Mucosa of stomach (tissue), 1 donor: ENCODE results near the gene TLCD1.
"Not testable (repeated sequence)": the region's sequence is repeated elsewhere in the genome, so short reads cannot be mapped to it uniquely, and the experiment has no call there.

Source experiments
- H3K27me3 ChIP-seq: one replicate; pipeline ENCODE4 v1.7.0; 2013; ENCODE audit warnings: mild to moderate bottlenecking, low read length; ENCODE audit not compliant: control insufficient read depth, insufficient read depth
- H3K36me3 ChIP-seq: one replicate; pipeline ENCODE4 v1.7.0; 2013; ENCODE audit warnings: low read length; ENCODE audit not compliant: control insufficient read depth, insufficient read depth
- H3K4me1 ChIP-seq: one replicate; pipeline ENCODE4 v1.7.0; 2013; ENCODE audit warnings: mild to moderate bottlenecking, low read length; ENCODE audit not compliant: control insufficient read depth, insufficient read depth
- H3K4me3 ChIP-seq: one replicate; pipeline ENCODE4 v1.7.0; 2013; ENCODE audit warnings: low read length
- H3K9ac ChIP-seq: one replicate; pipeline ENCODE4 v1.7.0; 2013; ENCODE audit warnings: mild to moderate bottlenecking, low read length, moderate library complexity
- H3K9me3 ChIP-seq: one replicate; pipeline ENCODE4 v1.7.0; 2013; ENCODE audit warnings: mild to moderate bottlenecking, low read length, moderate library complexity; ENCODE audit not compliant: control insufficient read depth
- donor health status: Pancreatic carcinoma.

Gene TLCD1

GRCh38 chr17:28734712-28735241 lies 8.7 kb upstream of the TLCD1 start:
- H3K4me1 ChIP-seq, result peaks cover 23% of the 10 kb centered on the region
- no peaks in the 10 kb centered on the region for H3K27me3 ChIP-seq
- no peaks in the 10 kb centered on the region for H3K9me3 ChIP-seq
- no peak overlapping the region for H3K4me3 ChIP-seq
- no peak overlapping the region for H3K9ac ChIP-seq
- H3K36me3 ChIP-seq, result no peaks in the 10 kb centered on the region

DNA sequence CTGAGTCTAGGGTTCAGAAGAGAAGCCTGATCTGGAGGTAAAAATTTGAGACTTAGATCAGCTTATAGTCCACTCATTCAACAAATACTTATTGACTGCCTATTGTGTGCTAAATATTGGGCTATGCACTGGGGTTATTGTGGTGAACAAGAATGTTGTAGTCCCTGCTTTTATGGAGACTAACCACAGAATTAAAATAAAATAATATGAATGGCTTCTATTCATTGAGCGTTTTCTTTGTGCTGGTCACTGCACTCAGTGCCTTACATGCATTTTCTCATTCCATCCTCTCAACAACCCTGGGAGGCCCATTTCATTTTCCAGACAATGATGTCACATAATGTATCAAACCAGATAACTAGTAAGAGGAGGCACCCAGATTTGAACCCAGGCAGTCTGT lies 7.3 kb upstream of the TLCD1 start:
- Histone ChIP-seq H3K9ac (no peak overlapping the region), H3K36me3 (no peaks in the 10 kb centered on the region), H3K4me3 (no peak overlapping the region), H3K4me1 (peaks cover 30% of the 10 kb centered on the region), H3K27me3 (no peaks in the 10 kb centered on the region), H3K9me3 (no peaks in the 10 kb centered on the region)

DNA sequence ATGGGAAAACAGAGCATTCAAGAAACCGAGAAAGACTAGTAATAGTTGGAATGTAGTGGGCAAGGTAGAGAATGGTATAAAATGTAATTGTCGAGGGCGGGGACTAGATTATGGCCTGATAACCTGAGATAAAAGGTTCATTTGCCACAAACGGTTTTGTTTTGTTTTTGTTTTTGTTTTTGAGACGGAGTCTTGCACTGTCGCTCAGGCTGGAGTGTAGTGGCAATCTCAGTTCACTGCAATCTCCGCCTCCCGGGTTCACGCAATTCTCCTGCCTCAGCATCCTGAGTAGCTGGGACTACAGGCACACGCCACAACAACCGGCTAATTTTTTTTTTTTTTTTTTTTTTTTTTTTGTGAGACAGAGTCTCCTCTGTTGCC lies 3.9 kb upstream of the TLCD1 start:
- H3K36me3 ChIP-seq, result no peaks in the 10 kb centered on the region
- H3K9ac ChIP-seq, result no peak overlapping the region
- no peaks in the 10 kb centered on the region for H3K27me3 ChIP-seq
- H3K9me3 ChIP-seq, result no peaks in the 10 kb centered on the region
- no peak overlapping the region for H3K4me3 ChIP-seq
- H3K4me1 ChIP-seq, result peaks cover 36% of the 10 kb centered on the region

DNA sequence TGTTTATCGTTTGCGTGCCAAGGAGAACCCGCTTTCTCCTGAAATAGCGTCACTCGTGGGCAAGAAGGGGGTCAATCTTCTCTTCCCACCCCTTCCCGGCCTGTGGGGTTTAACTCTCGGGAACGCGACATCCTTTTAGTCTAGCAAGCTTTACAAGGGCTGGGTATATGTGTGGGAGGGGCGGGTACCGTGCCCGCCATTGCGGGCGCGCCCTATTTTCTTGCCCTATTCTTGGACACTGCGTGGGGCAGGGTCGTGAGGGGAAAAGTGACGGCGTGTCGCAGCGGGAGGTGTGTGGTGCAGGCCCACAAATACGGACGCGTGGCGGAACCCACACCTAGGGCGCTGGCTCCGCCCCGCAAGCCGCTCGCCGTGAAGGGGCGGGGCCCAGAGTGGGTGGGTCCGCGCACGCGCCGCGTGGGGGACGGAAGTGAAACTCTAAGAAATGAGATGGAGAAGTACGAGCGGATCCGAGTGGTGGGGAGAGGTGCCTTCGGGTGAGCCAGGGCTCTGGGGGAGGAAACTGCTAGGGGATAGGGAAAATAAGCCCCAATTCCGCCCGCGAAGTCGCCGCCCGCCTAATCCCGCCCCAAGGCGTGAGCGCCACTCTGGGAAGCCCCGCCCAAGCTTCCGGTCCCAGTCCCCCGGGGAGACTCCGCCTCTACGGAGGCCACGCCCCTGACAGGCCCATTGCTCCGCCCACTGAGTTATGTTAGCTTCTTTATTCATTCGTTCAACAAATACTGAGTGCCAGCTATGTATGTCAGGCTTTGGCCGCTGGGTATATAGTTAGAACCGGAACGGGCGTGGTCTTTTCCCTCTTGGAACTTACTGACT lies 2.5 kb upstream of the TLCD1 start, which contains the start of gene NEK8:
Gene NEK8, plus strand, starts transcription at position 425 of the 837 bp plus-strand sequence. Its CDS starts 26 bp downstream, at position 451.
- H3K4me1 ChIP-seq, result peaks cover 43% of the 10 kb centered on the region

GRCh38 chr17:28726627-28727491 lies 826 bp upstream of the TLCD1 start:
- Histone ChIP-seq H3K4me1 (peaks cover 56% of the 10 kb centered on the region), H3K9ac (peak overlapping the region; percentile 96), H3K36me3 (peaks cover 11% of the 10 kb centered on the region), H3K9me3 (no peaks in the 10 kb centered on the region), H3K4me3 (peak overlapping the region; percentile 51), H3K27me3 (no peaks in the 10 kb centered on the region)

More for the DNA sequence above, 2.5 kb upstream of the TLCD1 start, which contains the start of gene NEK8:
- Histone ChIP-seq H3K9ac (peak within 1 kb of the TSS; percentile 96), H3K4me3 (peak within 1 kb of the TSS; percentile 99), H3K27me3 (no peaks in the 10 kb centered on the region), H3K36me3 (no peaks in the 10 kb centered on the region), H3K9me3 (no peaks in the 10 kb centered on the region)

DNA sequence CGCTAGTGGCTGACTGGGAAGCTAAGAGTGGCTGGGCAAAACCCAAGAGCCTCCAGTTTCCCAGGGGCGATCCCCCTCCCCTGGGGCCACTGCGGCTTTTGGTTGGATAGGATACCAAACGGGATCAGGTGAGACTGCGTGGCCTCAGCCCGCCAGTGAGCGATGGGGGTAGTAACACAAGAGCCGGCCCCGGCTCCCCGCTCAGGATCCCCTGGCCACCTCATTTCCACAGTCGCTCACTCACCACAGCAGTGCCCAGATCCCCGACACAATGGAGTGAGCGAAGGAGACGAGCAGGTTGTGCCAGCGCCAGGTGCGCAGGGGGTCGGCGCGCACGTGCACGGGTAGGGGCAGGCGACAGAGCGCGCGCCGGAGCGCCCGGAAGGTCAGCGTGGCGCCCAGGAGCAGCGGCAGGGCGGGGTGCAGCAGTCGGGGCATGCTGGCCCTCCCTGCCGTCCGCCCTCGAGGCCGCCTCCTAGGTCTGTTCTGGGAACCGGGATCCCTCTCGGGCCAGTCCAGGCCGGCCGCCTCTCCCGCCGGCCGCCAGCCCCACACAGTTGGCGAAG lies 290 bp downstream of the TLCD1 start:
- peak overlapping the region; percentile 40 for H3K4me3 ChIP-seq
- H3K36me3 ChIP-seq, result peaks cover 11% of the 10 kb centered on the region
- peak overlapping the region; percentile 70 for H3K9ac ChIP-seq
- no peaks in the 10 kb centered on the region for H3K27me3 ChIP-seq
- no peaks in the 10 kb centered on the region for H3K9me3 ChIP-seq
- H3K4me1 ChIP-seq, result peaks cover 56% of the 10 kb centered on the region

DNA sequence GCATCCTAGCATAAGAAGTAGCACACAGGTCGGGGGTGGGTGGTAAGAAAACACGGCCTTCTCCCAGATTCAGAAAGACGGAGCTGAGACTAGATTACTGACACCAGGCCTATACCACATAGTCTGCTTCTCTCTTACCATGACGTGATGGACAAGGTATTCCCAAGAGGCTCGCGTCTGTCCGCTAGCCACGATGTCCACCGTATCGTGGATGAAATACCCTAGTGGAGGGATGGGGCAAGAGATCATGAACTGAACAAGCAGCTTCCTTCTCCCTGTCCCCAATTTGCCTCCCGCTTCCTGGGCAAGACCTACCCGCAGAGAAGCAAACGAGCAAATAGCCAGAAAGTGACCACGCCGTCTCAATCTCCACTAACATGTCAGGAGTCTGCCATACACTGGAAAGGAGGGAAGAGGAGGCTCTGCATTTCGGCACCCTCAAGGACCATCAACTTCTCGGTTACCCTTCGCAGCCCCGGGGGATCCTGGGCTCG lies 820 bp downstream of the TLCD1 start:
- no peaks in the 10 kb centered on the region for H3K9me3 ChIP-seq
- H3K9ac ChIP-seq, result peak overlapping the region; percentile 70
- peak overlapping the region; percentile 40 for H3K4me3 ChIP-seq
- H3K36me3 ChIP-seq, result peaks cover 11% of the 10 kb centered on the region
- peaks cover 61% of the 10 kb centered on the region for H3K4me1 ChIP-seq
- no peaks in the 10 kb centered on the region for H3K27me3 ChIP-seq

DNA sequence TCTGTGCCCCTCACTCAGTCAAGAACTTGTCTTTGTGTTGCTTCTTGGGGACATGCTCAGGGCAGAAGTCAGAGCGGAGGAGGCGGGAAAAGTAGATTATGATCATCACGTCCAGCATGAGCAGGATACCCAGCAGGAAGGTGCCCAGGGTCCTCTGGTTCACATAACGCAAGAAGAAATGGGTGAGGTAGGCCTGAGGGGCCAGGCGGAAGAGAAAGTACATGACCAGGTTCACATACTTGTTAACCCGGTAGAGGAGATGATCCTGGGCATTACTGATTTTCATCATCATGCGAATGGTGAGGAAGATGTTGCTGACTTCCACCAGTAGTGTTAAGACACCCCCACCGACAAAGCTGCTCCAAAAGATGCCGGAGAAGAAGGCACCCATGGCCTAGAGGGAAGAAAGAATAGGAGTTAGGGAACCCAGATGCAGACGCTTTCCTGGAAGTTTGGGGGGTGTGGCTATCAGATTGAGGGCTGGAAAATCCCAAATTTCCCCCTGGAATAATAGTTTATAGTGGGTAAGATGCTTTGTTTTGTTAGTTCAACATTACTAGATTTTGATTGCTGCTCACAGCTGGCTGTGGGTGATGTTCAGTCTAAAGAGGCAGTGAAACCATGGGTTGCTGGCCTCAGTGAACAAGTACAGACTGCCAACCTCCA lies 1.4 kb downstream of the TLCD1 start:
- Histone ChIP-seq H3K4me3 (no peak overlapping the region), H3K36me3 (peaks cover 11% of the 10 kb centered on the region), H3K4me1 (peaks cover 57% of the 10 kb centered on the region), H3K9ac (peak overlapping the region; percentile 70), H3K27me3 (no peaks in the 10 kb centered on the region), H3K9me3 (no peaks in the 10 kb centered on the region)

DNA sequence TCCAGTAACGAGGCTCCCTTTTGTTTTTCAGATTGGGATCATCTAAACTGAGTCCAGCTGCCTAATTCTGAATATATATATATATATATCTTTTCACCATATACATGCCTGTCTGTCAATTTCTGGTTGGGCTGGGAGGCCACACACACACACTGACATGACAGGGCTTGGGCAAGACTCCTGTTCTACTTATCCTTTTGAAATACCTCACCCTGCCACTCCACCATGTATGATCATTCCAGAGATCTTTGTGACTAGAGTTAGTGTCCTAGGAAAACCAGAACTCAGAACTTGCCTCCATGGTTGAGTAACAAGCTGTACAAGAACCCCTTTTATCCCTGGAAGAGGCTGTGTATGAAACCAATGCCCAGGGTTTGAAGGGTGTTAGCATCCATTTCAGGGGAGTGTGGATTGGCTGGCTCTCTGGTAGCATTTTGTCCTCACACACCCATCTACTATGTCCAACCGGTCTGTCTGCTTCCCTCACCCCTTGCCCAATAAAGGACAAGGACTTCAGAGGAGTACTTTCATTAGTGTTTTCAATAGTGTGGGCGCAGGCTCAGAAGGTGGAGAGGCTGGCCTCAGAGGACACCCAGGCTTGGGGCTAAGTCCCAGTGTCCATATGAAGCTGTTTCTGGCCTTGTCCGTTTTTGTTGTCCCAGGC lies 2.1 kb downstream of the TLCD1 start:
- not testable (repeated sequence) for H3K9ac ChIP-seq, H3K9me3 ChIP-seq, H3K4me3 ChIP-seq, H3K27me3 ChIP-seq
- H3K4me1 ChIP-seq, result peaks cover 51% of the 10 kb centered on the region
- H3K36me3 ChIP-seq, result peaks cover 11% of the 10 kb centered on the region

GRCh38 chr17:28723159-28723835 lies 2.7 kb downstream of the TLCD1 start:
- Histone ChIP-seq H3K4me3 (no peak overlapping the region), H3K27me3 (no peaks in the 10 kb centered on the region), H3K9me3 (no peaks in the 10 kb centered on the region), H3K4me1 (peaks cover 53% of the 10 kb centered on the region), H3K9ac (no peak overlapping the region), H3K36me3 (peaks cover 11% of the 10 kb centered on the region)
